Peyer's patch (tissue), 4 donors: Measurements from ENCODE around the gene NELL1. TPM values are rescaled to one million over a fixed set of nuclear protein-coding genes. Genes with fewer than 3 reads are reported as not detected.

Experiments used
- DNase-seq, 3 donors: peaks; one replicate each; pipeline ENCODE4 v3.0.0-alpha.2; 2017 to 2019
- H3K27ac ChIP-seq, 4 donors: fragments of 200-600 bp; sonication (generic); one replicate each; pipeline ENCODE4 v1.5.1; 2016 to 2019
- H3K27me3 ChIP-seq, 2 donors: fragments of 200-600 bp; sonication (generic); one replicate each; pipeline ENCODE4 v1.5.1; 2019
- H3K36me3 ChIP-seq, 3 donors: fragments of 200-600 bp; sonication (generic); one replicate each; pipeline ENCODE4 v1.5.1; 2016 to 2019
- H3K4me1 ChIP-seq, 4 donors: fragments of 200-600 bp; sonication (generic); one replicate each; pipeline ENCODE4 v1.5.1; 2016 to 2019
- H3K4me3 ChIP-seq, 4 donors: fragments of 200-600 bp; sonication (generic); 1 replicate in 3 of 4; 2 replicates in 1 of 4; pipeline ENCODE4 v1.5.1; 2016 to 2019; ENCODE audit warnings: mild to moderate bottlenecking in 1 of 4
- H3K9me3 ChIP-seq, 4 donors: fragments of 200-600 bp; sonication (generic); one replicate each; pipeline ENCODE4 v1.5.1; 2016 to 2019; ENCODE audit warnings: mild to moderate bottlenecking in 1 of 4
- CTCF ChIP-seq, 6 experiments: fragments of 450-650 bp in 4 of 6; fragments of 200-600 bp in 2 of 6; sonication (generic) in 1 of 6; IDR thresholded peaks; one replicate each; pipeline ENCODE4 v1.5.1; 2017 to 2019; ENCODE audit warnings: antibody characterized with exemption in 6 of 6, mild to moderate bottlenecking in 3 of 6, moderate library complexity in 1 of 6
- POLR2A ChIP-seq, 2 donors: fragments of 450-650 bp; IDR thresholded peaks; one replicate each; pipeline ENCODE4 v1.5.1; 2017; ENCODE audit warnings: antibody characterized with exemption in 2 of 2, mild to moderate bottlenecking in 2 of 2, moderate library complexity in 2 of 2
- total RNA-seq, 4 donors: library from RNA; depleted of rRNA; stranded (reverse); fragments of >200 nt; gene quantifications; one replicate each; pipeline ENCODE4 v1.1.0, GENCODE V29; 2016

NELL1 gene
- total RNA-seq, 4 donors from 2014 or later, result not detected

- no peaks in the 10 kb centered on the region for H3K9me3 ChIP-seq
- TF ChIP-seq POLR2A (IDR thresholded peaks at IDR 0.05) (no peak), CTCF (IDR thresholded peaks at IDR 0.05) (no peak)
- H3K36me3 ChIP-seq, result no peaks in the 10 kb centered on the region
- H3K4me1 ChIP-seq, result no peaks in the 10 kb centered on the region
- no peak overlapping the region for H3K4me3 ChIP-seq
- DNase-seq, result no peak
- H3K27me3 ChIP-seq, result no peaks in the 10 kb centered on the region
- H3K27ac ChIP-seq, result no peak overlapping the region
These were observed 850.9 kb downstream of the NELL1 start for GRCh38 chr11:21520244-21520643.

GRCh38 chr11:21529187-21529586, 859.8 kb downstream of the NELL1 start:
- TF ChIP-seq CTCF (IDR thresholded peaks at IDR 0.05) (no peak), POLR2A (IDR thresholded peaks at IDR 0.05) (no peak)
- DNase-seq, result no peak
- Histone ChIP-seq H3K27me3 (no peaks in the 10 kb centered on the region), H3K27ac (no peak overlapping the region), H3K36me3 (no peaks in the 10 kb centered on the region), H3K4me1 (no peaks in the 10 kb centered on the region), H3K4me3 (no peak overlapping the region), H3K9me3 (no peaks in the 10 kb centered on the region)

- Histone ChIP-seq H3K4me1 (no peaks in the 10 kb centered on the region), H3K27ac (no peak overlapping the region), H3K4me3 (no peak overlapping the region), H3K36me3 (no peaks in the 10 kb centered on the region), H3K9me3 (no peaks in the 10 kb centered on the region), H3K27me3 (no peaks in the 10 kb centered on the region)
- TF ChIP-seq CTCF (IDR thresholded peaks at IDR 0.05) (no peak), POLR2A (IDR thresholded peaks at IDR 0.05) (no peak)
- no peak for DNase-seq
These were observed 864.9 kb downstream of the NELL1 start for GRCh38 chr11:21534288-21534687.

- DNase-seq, result no peak
- TF ChIP-seq CTCF (IDR thresholded peaks at IDR 0.05) (no peak), POLR2A (IDR thresholded peaks at IDR 0.05) (no peak)
- H3K9me3 ChIP-seq, result no peaks in the 10 kb centered on the region
- H3K27me3 ChIP-seq, result no peaks in the 10 kb centered on the region
- no peaks in the 10 kb centered on the region for H3K4me1 ChIP-seq
- no peak overlapping the region for H3K27ac ChIP-seq
- H3K36me3 ChIP-seq, result no peaks in the 10 kb centered on the region
- no peak overlapping the region for H3K4me3 ChIP-seq
These were observed 868.6 kb downstream of the NELL1 start for GRCh38 chr11:21537980-21538379.

GRCh38 chr11:21541187-21541751, 871.9 kb downstream of the NELL1 start:
- H3K36me3 ChIP-seq, result no peaks in the 10 kb centered on the region
- H3K27ac ChIP-seq, result no peak overlapping the region

More at GRCh38 chr11:21541187-21541751, 871.9 kb downstream of the NELL1 start:
- Histone ChIP-seq H3K9me3 (no peaks in the 10 kb centered on the region), H3K27me3 (no peaks in the 10 kb centered on the region), H3K4me1 (no peaks in the 10 kb centered on the region), H3K4me3 (no peak overlapping the region)
- TF ChIP-seq POLR2A (IDR thresholded peaks at IDR 0.05) (no peak), CTCF (IDR thresholded peaks at IDR 0.05) (no peak)
- DNase-seq, result no peak
